NCI-H2227 (cell line): ENCODE results near the gene CDPF1.

Experiments
- DNase-seq: peaks from one replicate; lab custom pipeline; 2025; ENCODE audit not compliant: unreplicated experiment; lab: John Stamatoyannopoulos, UW

The CDPF1 gene

GRCh38 chr22:46259374-46259773 is 9.3 kb upstream of the CDPF1 start:
- DNase-seq, result no peak

- no peak for DNase-seq
These were observed 6.4 kb upstream of the CDPF1 start for GRCh38 chr22:46256358-46256958.

- DNase-seq, result no peak
These were observed 1.8 kb upstream of the CDPF1 start for GRCh38 chr22:46251816-46252380.

- no peak for DNase-seq
These were observed 1.2 kb upstream of the CDPF1 start for GRCh38 chr22:46251266-46251665.

- DNase-seq, result no peak
These were observed 661 bp upstream of the CDPF1 start for GRCh38 chr22:46250783-46251125.

- DNase-seq, result no peak
These were observed 2.6 kb downstream of the CDPF1 start for GRCh38 chr22:46247443-46247975.

GRCh38 chr22:46246178-46246577 is 3.9 kb downstream of the CDPF1 start:
- DNase-seq, result no peak

- DNase-seq, result no peak
These were observed 4.6 kb downstream of the CDPF1 start for GRCh38 chr22:46245511-46245910.

- no peak for DNase-seq
These were observed 5.3 kb downstream of the CDPF1 start for GRCh38 chr22:46244771-46245170.

- DNase-seq, result no peak
These were observed 8.0 kb downstream of the CDPF1 start for GRCh38 chr22:46242076-46242475.

GRCh38 chr22:46241396-46242007 is 8.6 kb downstream of the CDPF1 start:
- no peak for DNase-seq

- no peak for DNase-seq
These were observed 9.2 kb downstream of the CDPF1 start for GRCh38 chr22:46240907-46241306.

GRCh38 chr22:46240506-46240905 is 9.6 kb downstream of the CDPF1 start:
- DNase-seq, result no peak

- DNase-seq, result no peak
These were observed 10.0 kb downstream of the CDPF1 start for GRCh38 chr22:46240073-46240472.

- no peak for DNase-seq
These were observed 10.6 kb downstream of the CDPF1 start for GRCh38 chr22:46239261-46240048.

- DNase-seq, result no peak
These were observed 11.6 kb downstream of the CDPF1 start for GRCh38 chr22:46238541-46238940.

GRCh38 chr22:46237453-46238124 is 12.5 kb downstream of the CDPF1 start:
- DNase-seq, result no peak

GRCh38 chr22:46234969-46235368 is 15.1 kb downstream of the CDPF1 start:
- no peak for DNase-seq

GRCh38 chr22:46233231-46233630 is 16.9 kb downstream of the CDPF1 start:
- peak; percentile 56 for DNase-seq

- no peak for DNase-seq
These were observed 19.7 kb downstream of the CDPF1 start for GRCh38 chr22:46230262-46230901.

- no peak for DNase-seq
These were observed 20.4 kb downstream of the CDPF1 start for GRCh38 chr22:46229701-46230100.
